ENCODE measurements around the gene MMP3.

MMP3 gene

DNA sequence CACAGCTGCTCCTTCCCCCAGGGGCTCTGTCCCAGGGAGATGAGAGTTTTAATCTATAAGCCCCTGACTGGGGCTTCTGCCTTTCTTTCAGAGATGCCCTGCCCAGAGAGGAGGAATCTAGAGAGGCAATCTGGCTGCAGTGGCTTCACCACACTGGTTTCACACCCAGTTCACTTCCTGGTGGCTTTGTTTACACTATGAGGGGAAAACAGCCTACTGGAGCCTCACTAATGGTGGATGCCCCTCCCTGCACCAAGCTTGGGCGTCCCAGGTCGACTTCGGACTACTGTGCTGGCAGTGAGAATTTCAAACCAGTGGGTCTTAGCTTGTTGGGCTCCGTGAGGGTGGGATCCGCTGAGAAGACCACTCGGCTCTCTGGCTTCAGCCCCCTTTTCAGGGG, 23.9 kb downstream of the MMP3 start:
- Histone ChIP-seq H3K9me3 (replicated peaks in 1 of 2; ENCODE audit: control insufficient read depth in 2 of 2, insufficient read depth in 1 of 2, low read depth in 1 of 2, low read length in 2 of 2) (no peaks in the 10 kb centered on the region), H3K4me3 (ENCODE audit: low read length in 2 of 2) (no peak overlapping the region), H3K14ac (ENCODE audit: low read length) (no peak overlapping the region), H3K9ac (ENCODE audit: low read depth, low read length, poor library complexity) (no peak overlapping the region), H3K4ac (ENCODE audit: low read length) (no peak overlapping the region), H3K27ac (replicated peaks; ENCODE audit: low read length) (no peak overlapping the region), H3K23ac (ENCODE audit: low read depth, low read length, poor library complexity) (no peak overlapping the region), H4K8ac (ENCODE audit: low read depth, low read length) (no peak overlapping the region), H4K91ac (ENCODE audit: low read depth, low read length, poor library complexity) (no peak overlapping the region), H2BK5ac (ENCODE audit: low read length) (no peak overlapping the region), H3K18ac (ENCODE audit: low read length) (no peak overlapping the region), H3K4me1 (ENCODE audit: control insufficient read depth in 2 of 2, insufficient read depth in 1 of 2, low read depth in 1 of 2, low read length in 2 of 2) (no peaks in the 10 kb centered on the region), H2AFZ (ENCODE audit: low read length) (no peak overlapping the region), H2BK15ac (ENCODE audit: low read length) (no peak overlapping the region), H2AK5ac (ENCODE audit: low read depth, low read length) (no peak overlapping the region), H3K27me3 (ENCODE audit: control insufficient read depth in 3 of 3, insufficient read depth in 3 of 3, low read depth in 1 of 3, low read length in 3 of 3) (no peaks in the 10 kb centered on the region), H3K4me2 (ENCODE audit: insufficient read depth, low read length, poor library complexity, severe bottlenecking) (no peak overlapping the region), H3K36me3 (replicated peaks in 1 of 2; ENCODE audit: control insufficient read depth in 2 of 2, insufficient read depth in 2 of 2, low read length in 2 of 2) (no peaks in the 10 kb centered on the region), H2BK12ac (ENCODE audit: low read length) (no peak overlapping the region), H2BK120ac (ENCODE audit: low read depth, low read length) (no peak overlapping the region), H3K79me1 (ENCODE audit: low read depth, low read length) (no peaks in the 10 kb centered on the region)
- WGBS, 2 donors (ENCODE audit: extremely low coverage in 2 of 2, insufficient read length in 2 of 2, insufficient replicate concordance in 1 of 2), result no CpG with 5 or more reads among the region's 6 CpGs
- DNase-seq (ENCODE audit: low spot score), result no peak

DNA sequence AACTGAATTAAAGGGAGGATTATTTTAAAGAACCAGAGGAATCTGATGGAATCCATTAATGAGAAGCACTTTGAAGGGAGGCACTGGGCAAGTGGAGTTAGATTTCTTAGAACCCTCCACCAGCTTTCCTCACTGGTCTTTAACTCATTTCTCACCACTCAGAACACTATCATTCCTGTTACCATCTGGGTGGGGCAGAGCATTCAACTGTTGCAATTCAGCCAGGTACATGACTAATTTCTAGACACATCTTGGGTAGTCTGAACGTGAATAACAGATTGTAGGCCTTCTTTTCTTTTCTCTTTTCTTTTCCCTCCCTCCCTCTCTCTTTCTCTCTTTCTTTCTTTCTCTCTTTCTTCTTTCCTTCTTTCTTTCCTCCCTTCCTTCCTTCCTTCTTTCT, 29.9 kb downstream of the MMP3 start:
- no peak overlapping the region for H4K8ac ChIP-seq (ENCODE audit: low read depth, low read length)
- no peak overlapping the region for H2AFZ ChIP-seq (ENCODE audit: low read length)
- H2AK5ac ChIP-seq (ENCODE audit: low read depth, low read length), result no peak overlapping the region
- H3K79me1 ChIP-seq (ENCODE audit: low read depth, low read length), result no peaks in the 10 kb centered on the region
- H3K27ac ChIP-seq (replicated peaks; ENCODE audit: low read length), result no peak overlapping the region
- no CpG with 5 or more reads among the region's 1 CpG for WGBS, 2 donors (ENCODE audit: extremely low coverage in 2 of 2, insufficient read length in 2 of 2, insufficient replicate concordance in 1 of 2)
- no peaks in the 10 kb centered on the region for H3K36me3 ChIP-seq (replicated peaks in 1 of 2; ENCODE audit: control insufficient read depth in 2 of 2, insufficient read depth in 2 of 2, low read length in 2 of 2)
- no peak overlapping the region for H2BK5ac ChIP-seq (ENCODE audit: low read length)
- H2BK12ac ChIP-seq (ENCODE audit: low read length), result no peak overlapping the region
- H4K91ac ChIP-seq (ENCODE audit: low read depth, low read length, poor library complexity), result no peak overlapping the region
- H3K4ac ChIP-seq (ENCODE audit: low read length), result no peak overlapping the region
- H3K18ac ChIP-seq (ENCODE audit: low read length), result no peak overlapping the region
- H3K9me3 ChIP-seq (replicated peaks in 1 of 2; ENCODE audit: control insufficient read depth in 2 of 2, insufficient read depth in 1 of 2, low read depth in 1 of 2, low read length in 2 of 2), result no peaks in the 10 kb centered on the region
- no peak for DNase-seq (ENCODE audit: low spot score)
- no peak overlapping the region for H3K4me3 ChIP-seq (ENCODE audit: low read length in 2 of 2)
- H2BK15ac ChIP-seq (ENCODE audit: low read length), result no peak overlapping the region
- no peak overlapping the region for H3K9ac ChIP-seq (ENCODE audit: low read depth, low read length, poor library complexity)
- H3K14ac ChIP-seq (ENCODE audit: low read length), result no peak overlapping the region
- H3K4me1 ChIP-seq (ENCODE audit: control insufficient read depth in 2 of 2, insufficient read depth in 1 of 2, low read depth in 1 of 2, low read length in 2 of 2), result no peaks in the 10 kb centered on the region
- no peak overlapping the region for H2BK120ac ChIP-seq (ENCODE audit: low read depth, low read length)
- H3K27me3 ChIP-seq (ENCODE audit: control insufficient read depth in 3 of 3, insufficient read depth in 3 of 3, low read depth in 1 of 3, low read length in 3 of 3), result no peaks in the 10 kb centered on the region
- H3K23ac ChIP-seq (ENCODE audit: low read depth, low read length, poor library complexity), result no peak overlapping the region
- H3K4me2 ChIP-seq (ENCODE audit: insufficient read depth, low read length, poor library complexity, severe bottlenecking), result no peak overlapping the region

DNA sequence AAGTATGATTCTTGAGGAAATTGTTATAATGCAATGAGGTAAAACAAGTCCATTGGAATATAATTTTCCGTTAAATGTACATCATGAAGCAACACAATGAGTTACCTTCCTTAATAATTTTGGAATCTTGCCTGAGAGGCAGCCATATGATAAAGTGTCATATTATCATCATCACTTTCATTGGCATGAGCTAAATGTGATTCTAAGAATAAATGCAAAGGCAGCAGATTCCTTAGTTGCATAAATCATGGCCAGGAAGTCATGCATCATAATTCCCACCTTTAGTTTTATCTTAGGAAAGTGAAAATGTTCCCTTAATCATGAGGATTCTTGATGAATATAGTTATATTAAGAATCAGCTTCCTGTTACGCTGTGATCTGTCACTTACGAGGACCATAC, 31.2 kb downstream of the MMP3 start:
- Histone ChIP-seq H3K79me1 (ENCODE audit: low read depth, low read length) (no peaks in the 10 kb centered on the region), H4K91ac (ENCODE audit: low read depth, low read length, poor library complexity) (no peak overlapping the region), H3K18ac (ENCODE audit: low read length) (no peak overlapping the region), H3K9ac (ENCODE audit: low read depth, low read length, poor library complexity) (no peak overlapping the region), H3K4ac (ENCODE audit: low read length) (no peak overlapping the region), H3K4me3 (ENCODE audit: low read length in 2 of 2) (no peak overlapping the region), H3K4me1 (ENCODE audit: control insufficient read depth in 2 of 2, insufficient read depth in 1 of 2, low read depth in 1 of 2, low read length in 2 of 2) (no peaks in the 10 kb centered on the region), H3K27me3 (ENCODE audit: control insufficient read depth in 3 of 3, insufficient read depth in 3 of 3, low read depth in 1 of 3, low read length in 3 of 3) (no peaks in the 10 kb centered on the region), H3K23ac (ENCODE audit: low read depth, low read length, poor library complexity) (no peak overlapping the region), H2AK5ac (ENCODE audit: low read depth, low read length) (no peak overlapping the region), H2AFZ (ENCODE audit: low read length) (no peak overlapping the region), H2BK15ac (ENCODE audit: low read length) (no peak overlapping the region), H3K36me3 (replicated peaks in 1 of 2; ENCODE audit: control insufficient read depth in 2 of 2, insufficient read depth in 2 of 2, low read length in 2 of 2) (no peaks in the 10 kb centered on the region), H4K8ac (ENCODE audit: low read depth, low read length) (no peak overlapping the region), H3K4me2 (ENCODE audit: insufficient read depth, low read length, poor library complexity, severe bottlenecking) (no peak overlapping the region), H2BK12ac (ENCODE audit: low read length) (no peak overlapping the region), H3K27ac (replicated peaks; ENCODE audit: low read length) (no peak overlapping the region), H3K14ac (ENCODE audit: low read length) (no peak overlapping the region), H3K9me3 (replicated peaks in 1 of 2; ENCODE audit: control insufficient read depth in 2 of 2, insufficient read depth in 1 of 2, low read depth in 1 of 2, low read length in 2 of 2) (no peaks in the 10 kb centered on the region), H2BK120ac (ENCODE audit: low read depth, low read length) (no peak overlapping the region), H2BK5ac (ENCODE audit: low read length) (no peak overlapping the region)
- no CpG with 5 or more reads among the region's 3 CpGs for WGBS, 2 donors (ENCODE audit: extremely low coverage in 2 of 2, insufficient read length in 2 of 2, insufficient replicate concordance in 1 of 2)
- no peak for DNase-seq (ENCODE audit: low spot score)

DNA sequence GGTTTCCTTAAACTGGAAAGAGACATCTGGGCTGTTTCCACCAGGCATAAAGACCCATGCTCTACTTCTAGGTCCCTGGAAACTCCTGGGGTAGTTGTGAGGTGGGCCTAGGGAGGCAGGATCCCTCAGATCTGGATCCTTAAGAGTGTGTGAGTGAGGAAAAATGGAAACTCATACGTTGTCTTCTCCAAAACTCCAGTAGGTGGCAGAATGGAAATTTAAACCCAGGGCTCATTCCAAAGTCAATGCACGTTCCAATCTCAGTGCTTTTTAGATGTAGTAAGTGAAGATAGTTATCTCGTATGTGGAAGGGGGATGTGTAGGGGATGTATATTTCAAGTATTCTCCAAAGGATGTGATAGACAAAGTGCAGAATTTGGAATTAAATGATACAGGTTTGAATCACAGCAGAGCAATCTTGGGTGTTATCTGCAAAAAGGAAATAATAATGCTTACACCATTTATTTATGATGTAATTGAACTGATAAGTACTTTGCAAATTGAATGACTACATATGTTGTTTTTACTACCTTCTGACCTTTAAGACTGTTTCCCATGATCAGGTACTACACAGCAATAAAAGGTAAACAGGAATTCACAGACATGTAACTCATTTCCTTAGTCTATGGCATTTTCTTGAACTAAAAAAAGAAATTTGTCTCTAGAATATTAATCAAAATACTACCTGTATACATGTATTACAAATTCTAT, 32.3 kb downstream of the MMP3 start:
- H3K27ac ChIP-seq (replicated peaks; ENCODE audit: low read length), result no peak overlapping the region
- H3K27me3 ChIP-seq (ENCODE audit: control insufficient read depth in 3 of 3, insufficient read depth in 3 of 3, low read depth in 1 of 3, low read length in 3 of 3), result no peaks in the 10 kb centered on the region
- no peak overlapping the region for H3K4me3 ChIP-seq (ENCODE audit: low read length in 2 of 2)
- no peak overlapping the region for H3K14ac ChIP-seq (ENCODE audit: low read length)
- no peak overlapping the region for H2BK5ac ChIP-seq (ENCODE audit: low read length)
- H3K4me2 ChIP-seq (ENCODE audit: insufficient read depth, low read length, poor library complexity, severe bottlenecking), result no peak overlapping the region
- H3K4ac ChIP-seq (ENCODE audit: low read length), result no peak overlapping the region
- H3K23ac ChIP-seq (ENCODE audit: low read depth, low read length, poor library complexity), result no peak overlapping the region
- no peak overlapping the region for H4K91ac ChIP-seq (ENCODE audit: low read depth, low read length, poor library complexity)
- H3K18ac ChIP-seq (ENCODE audit: low read length), result no peak overlapping the region
- H2BK12ac ChIP-seq (ENCODE audit: low read length), result no peak overlapping the region
- DNase-seq (ENCODE audit: low spot score), result no peak
- no peaks in the 10 kb centered on the region for H3K36me3 ChIP-seq (replicated peaks in 1 of 2; ENCODE audit: control insufficient read depth in 2 of 2, insufficient read depth in 2 of 2, low read length in 2 of 2)
- H3K79me1 ChIP-seq (ENCODE audit: low read depth, low read length), result no peaks in the 10 kb centered on the region
- H3K9me3 ChIP-seq (replicated peaks in 1 of 2; ENCODE audit: control insufficient read depth in 2 of 2, insufficient read depth in 1 of 2, low read depth in 1 of 2, low read length in 2 of 2), result no peaks in the 10 kb centered on the region
- no peak overlapping the region for H2AFZ ChIP-seq (ENCODE audit: low read length)
- H3K4me1 ChIP-seq (ENCODE audit: control insufficient read depth in 2 of 2, insufficient read depth in 1 of 2, low read depth in 1 of 2, low read length in 2 of 2), result no peaks in the 10 kb centered on the region
- H4K8ac ChIP-seq (ENCODE audit: low read depth, low read length), result no peak overlapping the region
- no peak overlapping the region for H2BK15ac ChIP-seq (ENCODE audit: low read length)
- H2AK5ac ChIP-seq (ENCODE audit: low read depth, low read length), result no peak overlapping the region
- no peak overlapping the region for H2BK120ac ChIP-seq (ENCODE audit: low read depth, low read length)
- H3K9ac ChIP-seq (ENCODE audit: low read depth, low read length, poor library complexity), result no peak overlapping the region
- WGBS, 2 donors (ENCODE audit: extremely low coverage in 2 of 2, insufficient read length in 2 of 2, insufficient replicate concordance in 1 of 2), result no CpG with 5 or more reads among the region's 3 CpGs

Data from neuronal stem cell (in vitro differentiated cells).